RCC 7860 (cell line): ENCODE results near the gene LCT.
A peak's percentile ranks its signal among the peaks of the same experiment; 100 is the strongest.
"Not testable (repeated sequence)": the region's sequence is repeated elsewhere in the genome, so short reads cannot be mapped to it uniquely, and the experiment has no call there.

ENCODE experiments used
- DNase-seq: peaks from one replicate; pipeline ENCODE4 v3.0.0-alpha.2; 2015; ENCODE audit warnings: low spot score
- FAIRE-seq: peaks from 2 replicates; lab custom pipeline; 2012; peaks lifted over from hg19 to GRCh38; lab: Jason Lieb, UNC

The LCT gene

DNA sequence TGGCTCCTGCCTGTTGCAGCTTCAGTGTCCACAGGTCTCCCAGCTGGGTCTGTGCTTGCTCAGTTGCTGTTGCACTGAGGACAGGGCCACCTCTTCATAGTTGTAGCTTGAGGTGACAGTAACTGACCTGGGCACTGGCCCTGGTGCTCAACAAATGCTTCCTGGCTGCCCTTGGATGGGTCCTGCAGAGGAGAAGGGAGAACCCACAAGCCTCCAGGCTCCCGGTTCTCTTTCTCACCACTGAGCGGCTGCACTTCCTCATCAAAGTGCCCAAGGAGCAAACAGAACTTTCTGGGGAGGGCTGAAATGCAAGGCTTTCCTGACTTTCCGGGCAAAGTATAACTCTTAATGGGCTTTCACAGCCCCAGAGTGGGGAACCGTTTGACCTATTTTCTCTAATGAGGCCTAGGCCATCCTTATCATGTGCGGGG lies 38.7 kb downstream of the LCT start:
- DNase-seq (no peak), FAIRE-seq (no peak)

DNA sequence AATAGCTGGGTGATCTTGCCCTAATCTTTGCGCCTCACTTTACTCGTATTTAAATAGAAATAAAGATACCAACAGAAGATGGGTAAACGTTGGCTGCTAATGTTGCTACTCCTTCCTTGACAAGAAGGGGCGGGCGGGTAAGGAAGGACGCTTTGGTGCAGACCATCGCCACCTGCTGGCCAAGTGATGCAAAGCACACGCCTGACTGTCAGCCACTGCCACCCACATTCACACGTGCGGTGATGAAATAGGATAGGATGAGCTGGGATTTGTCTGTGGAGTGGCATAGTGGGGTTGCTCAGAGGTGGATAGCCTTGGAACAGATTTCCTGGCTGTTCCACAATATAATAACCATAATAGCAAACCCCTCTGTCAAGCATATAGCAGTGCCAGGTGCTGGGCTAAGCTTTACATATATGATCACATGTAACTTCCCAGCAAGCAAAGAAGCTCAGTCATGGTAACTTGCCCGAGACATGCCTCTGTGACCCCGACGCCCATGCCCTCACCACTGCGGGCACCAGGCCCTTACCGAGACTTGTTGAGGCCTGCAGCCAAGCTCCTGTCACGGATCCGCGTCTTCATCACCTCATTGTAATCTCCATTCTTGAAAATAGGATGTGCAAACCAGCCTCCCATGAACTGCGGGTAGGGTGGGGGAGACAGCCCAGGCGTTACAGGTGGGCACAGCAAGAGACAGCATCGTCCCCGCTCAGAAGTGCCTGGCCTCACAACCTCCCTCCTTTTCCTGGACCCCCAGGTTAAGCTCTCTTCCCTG lies 39.3 kb downstream of the LCT start:
- FAIRE-seq (peak; percentile 21), DNase-seq (peak; percentile 61)

DNA sequence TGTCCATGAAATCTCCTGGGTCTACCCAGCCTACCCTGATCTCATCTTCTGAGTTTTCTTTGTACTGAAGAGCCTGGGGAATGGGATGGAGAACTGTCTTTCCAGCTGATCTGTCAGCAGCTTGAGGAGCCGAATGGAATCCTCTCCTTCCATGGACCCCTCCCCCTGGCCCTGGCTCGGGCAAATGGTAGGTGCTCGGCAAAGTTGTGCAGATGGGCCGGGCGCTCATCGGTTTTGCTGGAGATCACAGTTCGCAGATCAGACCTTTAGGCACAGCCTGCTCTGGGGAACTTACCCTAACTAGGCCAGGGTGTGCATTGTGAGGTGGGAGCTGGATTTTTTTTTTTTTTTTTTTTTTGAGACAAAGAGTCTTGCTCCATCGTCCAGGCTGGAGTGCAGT lies 40.4 kb downstream of the LCT start:
- FAIRE-seq (no peak), DNase-seq (no peak)

DNA sequence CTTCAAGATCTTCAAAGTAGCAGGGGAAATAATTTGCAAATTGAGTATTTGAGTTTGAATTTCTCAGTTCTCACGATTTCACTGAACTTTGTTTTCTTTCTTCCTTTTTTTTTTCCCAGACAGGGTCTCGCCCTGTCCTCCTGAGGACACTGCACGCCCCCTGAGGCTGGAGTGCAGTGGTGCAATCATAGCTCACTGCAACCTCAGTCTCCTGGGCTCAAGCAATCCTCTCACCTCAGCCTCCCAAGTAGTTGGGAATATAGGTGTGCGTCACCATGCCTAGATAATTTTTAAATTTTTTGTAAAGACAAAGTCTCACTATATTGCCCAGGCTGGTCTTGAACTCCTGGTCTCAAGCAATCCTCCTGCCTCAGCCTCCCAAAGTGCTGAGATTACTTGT lies 41.3 kb downstream of the LCT start:
- not testable (repeated sequence) for DNase-seq, FAIRE-seq

DNA sequence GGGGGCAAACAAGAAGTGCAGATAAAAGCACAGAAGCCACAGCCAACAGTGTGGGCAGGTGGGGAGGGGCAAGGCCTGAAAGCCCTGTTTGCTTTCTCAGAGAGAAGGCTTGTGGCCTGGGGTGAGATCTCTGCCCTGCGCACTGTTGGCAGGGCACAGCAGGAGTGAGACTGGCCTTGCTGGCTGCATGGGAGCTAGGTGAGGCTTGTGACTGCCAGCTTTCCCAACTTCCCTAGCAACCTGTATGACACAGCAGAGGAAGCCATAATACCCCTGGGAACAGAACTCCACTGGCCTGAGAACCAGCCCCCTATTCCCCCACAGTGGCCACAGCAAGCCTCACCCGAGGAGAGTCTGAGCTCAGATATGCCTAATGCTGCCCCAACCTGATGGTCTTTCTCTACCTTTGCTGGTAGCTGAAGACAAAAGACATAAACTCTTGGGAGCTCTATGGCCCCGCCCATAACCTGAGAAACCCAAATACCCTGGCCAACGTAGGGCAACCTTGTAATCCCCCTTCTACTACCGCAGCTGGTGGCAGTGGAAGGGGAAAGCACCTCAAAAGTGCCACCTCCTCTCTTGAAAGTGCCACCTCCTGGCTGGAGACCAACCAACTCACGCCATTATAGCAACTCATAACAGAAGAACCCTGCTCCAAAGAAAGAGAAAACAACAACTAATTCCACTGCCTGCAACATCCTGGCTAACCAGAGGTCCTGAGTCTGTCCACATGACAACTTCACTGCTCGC lies 44.4 kb downstream of the LCT start:
- FAIRE-seq, result no peak

DNA sequence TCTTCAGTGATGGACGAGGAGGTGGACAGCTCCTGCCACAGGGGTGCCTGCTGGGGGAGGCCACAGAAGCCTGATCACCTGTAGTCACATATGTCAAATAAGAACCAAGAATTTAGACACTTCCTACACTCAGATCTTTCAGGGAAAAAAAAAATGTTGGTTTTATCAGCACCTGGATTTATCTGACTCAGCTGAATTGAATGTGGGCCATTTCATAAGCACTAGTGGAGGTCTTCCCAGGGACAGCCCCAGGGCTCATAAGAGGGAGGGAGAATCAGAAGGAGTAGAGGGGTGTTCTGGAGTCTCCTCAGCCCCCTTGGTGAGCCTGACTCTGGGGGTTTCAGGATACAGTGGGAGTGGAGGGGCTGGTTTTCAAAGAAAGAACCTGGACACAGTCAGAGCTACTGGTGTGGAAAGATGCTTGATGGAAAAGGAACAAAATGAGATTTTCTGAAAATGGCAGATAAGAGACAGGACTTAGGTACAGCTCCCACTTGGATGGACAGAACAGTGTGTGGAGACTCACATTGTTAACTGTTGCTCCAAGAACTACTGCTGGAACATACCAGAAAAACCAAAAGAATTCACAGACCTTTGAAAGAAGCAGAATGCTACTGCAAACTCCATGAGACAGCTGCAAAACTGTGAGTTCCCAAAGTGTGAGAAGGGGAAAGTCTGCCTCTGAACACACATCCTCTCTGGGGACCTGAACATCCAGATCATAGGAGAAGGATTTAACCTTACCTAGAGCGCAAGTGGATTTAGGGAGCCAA lies 45.4 kb downstream of the LCT start:
- FAIRE-seq (no peak), DNase-seq (peak; percentile 12)

More for the DNA sequence above, 44.4 kb downstream of the LCT start:
- DNase-seq, result no peak

DNA sequence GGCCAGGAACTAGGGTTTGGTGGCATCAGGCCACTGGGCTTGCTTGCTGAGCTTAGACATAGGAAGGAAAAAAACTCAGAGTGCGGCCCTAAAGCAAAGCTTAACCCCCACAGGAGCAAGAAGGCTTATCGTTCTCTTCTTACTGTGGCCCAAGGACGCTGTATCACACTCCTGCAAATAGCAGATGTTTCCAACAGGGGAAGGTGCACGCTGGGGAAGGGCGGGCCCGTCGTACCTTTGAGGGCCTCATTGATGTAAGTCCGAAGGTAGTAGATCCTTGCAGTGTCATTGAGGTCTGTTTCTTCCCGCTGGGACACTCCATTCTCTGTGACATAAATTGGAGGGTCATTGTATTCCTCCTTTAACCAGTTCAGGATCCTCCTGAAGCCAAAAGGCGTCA lies 46.6 kb downstream of the LCT start:
- FAIRE-seq (no peak), DNase-seq (no peak)

DNA sequence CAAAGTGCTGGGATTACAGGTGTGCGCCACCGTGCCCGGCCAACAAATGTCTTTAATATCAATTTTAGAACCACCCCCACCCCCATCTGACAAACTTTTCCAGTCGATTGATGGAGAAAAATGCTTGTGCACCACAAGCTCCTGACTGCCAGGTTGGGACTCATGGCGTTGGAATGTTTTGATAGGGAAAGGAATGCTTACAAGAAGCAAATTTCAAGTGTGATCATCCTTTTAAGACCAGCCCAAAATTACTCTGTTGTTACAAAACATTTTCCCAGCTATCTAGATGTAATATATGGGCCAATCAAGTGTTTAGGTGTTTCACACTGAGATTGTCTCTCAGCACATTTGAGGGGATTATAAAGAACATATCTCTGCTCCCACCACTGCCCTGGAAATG lies 50.2 kb downstream of the LCT start:
- peak; percentile 10 for FAIRE-seq

DNA sequence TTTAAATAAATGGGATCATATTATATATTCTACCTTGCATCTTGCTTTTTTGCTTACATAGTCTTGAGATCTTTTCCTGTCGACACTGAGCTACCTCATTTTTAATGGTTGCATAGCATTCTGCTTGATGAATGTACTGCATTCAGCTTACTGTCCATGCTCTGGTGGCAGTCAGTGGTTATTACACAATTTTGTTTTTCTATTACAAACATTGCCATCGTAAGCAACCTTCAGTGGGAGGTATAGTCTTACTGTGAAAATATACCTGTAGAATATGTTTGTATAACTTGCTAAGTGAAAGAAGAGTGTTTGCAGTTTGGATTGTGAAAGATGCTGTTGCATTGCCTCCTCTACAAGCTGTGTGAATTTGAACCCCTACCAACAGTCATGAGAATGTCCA lies 52.0 kb downstream of the LCT start:
- no peak for FAIRE-seq

More for the DNA sequence above, 50.2 kb downstream of the LCT start:
- peak; percentile 72 for DNase-seq

DNA sequence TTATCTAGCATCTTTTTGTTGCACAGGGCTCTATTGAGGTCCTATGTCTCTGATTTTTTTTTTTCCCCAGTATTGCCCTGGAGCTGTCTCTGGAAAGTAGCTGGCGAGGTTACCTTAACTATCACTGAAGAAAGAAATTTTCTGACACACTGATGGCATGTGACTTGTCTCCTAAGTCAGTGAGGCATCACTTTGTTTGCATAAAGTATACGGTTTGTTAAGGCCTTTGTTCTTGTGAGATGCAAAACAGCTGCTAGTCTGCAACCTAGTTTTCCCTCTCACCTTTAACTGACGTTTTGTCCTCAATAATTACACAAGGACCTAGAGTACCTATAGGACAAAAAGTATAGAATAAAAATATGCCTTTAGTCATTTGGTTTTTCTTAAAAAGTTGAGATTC lies 53.5 kb downstream of the LCT start:
- FAIRE-seq, result no peak
- DNase-seq, result no peak

More for the DNA sequence above, 52.0 kb downstream of the LCT start:
- no peak for DNase-seq

DNA sequence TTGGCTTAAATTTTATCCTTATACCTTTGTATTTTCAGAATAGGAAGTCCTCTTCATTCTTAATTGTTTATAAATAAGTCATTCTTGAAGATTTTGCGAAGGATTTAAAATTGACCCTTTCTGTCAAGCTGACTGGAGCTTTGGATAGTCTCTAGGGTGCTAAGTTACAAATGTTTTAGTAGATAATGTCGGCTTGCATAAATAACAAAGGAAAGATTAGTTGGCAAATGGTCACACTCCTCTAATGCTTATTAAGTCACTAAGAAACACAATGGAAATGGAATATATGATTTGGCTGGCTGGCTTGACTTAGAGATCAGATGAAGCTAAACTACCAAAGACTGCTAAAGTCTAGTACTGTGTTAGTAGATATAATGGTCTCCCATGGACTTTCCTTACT lies 54.8 kb downstream of the LCT start:
- DNase-seq (no peak), FAIRE-seq (no peak)

DNA sequence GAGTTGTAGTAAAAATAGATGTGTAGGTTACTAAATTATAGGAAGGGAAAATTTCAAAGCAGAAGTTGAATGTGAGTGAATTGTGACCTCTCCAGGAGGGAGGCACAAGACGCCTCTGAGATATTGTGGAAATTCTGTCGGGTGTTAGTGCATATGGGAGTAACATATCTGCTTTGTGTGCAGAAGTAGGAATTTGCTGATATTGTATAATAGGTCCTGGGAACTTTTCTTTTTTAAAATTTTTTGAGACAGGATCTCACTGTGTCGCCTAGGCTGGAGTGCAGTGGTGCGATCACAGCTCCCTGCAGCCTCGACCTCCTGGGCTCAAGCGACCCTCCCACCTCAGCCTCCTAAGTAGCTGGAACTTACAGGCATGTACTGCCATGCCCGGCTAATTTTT lies 60.6 kb downstream of the LCT start:
- DNase-seq (no peak), FAIRE-seq (no peak)

DNA sequence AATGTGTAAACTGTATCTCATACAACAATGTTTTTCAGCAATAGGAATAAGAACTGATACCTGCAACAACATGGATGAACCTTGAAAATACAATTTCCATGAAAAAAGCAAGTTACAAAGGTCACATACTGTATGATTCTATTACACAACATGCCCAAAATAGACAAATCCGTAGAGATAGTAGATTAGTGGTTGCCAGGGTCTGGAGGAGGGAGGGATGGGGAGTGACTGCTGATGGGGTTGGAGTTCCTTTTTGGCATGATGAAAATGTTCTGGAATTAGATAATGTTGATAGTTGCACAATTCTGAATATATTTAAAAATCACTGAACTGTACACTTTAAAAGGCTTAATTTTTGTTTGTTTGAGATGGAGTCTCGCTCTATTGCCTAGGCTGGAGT lies 61.6 kb downstream of the LCT start:
- FAIRE-seq, result no peak
- no peak for DNase-seq

DNA sequence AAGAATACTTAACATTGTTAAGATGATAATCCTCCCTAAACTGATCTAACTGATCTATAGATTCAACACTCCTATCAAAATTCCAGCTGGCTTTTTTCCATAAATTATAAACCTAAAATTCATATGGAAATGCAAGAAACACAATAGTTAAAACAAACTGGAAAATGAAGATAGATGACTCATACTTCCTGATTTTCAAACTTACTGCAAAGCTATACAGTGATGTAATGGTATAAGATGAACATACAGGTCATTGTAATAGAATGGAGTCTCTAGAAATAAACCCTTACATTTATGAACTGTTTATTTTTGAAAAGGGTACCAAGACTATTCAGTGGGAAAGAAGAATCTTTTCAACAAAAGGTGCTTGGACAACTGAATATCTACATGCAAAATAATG lies 63.1 kb downstream of the LCT start:
- FAIRE-seq (no peak), DNase-seq (peak; percentile 29)

DNA sequence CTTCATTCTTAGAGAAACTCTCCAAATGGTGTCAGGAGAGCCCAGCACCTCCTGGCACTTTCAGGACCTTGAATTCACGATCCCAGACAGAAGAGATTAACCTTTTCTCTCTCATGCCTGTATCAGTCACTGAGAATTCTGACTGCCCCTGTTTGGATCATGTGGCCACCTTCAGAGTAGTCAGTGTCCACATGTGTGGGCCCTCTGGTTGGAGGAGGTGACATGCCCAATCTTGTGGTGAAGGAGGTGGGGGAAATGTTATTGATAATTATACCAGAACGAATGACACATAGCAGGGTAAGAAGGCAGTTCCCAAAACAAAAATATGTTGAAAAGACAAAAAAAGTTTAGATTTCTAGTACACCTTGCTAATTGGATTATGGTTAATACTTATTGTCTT lies 63.7 kb downstream of the LCT start:
- DNase-seq (no peak), FAIRE-seq (no peak)

DNA sequence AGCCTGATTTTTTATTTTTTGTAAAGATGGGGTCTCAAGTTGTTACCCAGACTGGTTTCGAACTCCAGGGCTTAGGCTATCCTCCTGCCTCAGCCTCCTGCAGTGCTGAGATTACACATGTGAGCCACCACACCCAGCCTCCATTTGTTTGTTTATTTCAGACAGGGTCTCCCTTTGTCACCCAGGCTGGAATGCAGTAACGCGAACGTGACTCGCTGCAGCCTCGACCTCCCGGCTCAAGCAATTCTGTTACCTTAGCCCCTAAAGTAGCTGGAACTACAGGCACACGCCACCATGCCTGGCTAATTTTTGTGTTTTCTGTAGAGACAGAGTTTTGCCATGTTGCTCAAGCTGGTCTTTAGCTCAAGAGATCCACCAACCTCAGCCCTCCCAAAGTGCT lies 68.1 kb downstream of the LCT start:
- FAIRE-seq, result no peak

DNA sequence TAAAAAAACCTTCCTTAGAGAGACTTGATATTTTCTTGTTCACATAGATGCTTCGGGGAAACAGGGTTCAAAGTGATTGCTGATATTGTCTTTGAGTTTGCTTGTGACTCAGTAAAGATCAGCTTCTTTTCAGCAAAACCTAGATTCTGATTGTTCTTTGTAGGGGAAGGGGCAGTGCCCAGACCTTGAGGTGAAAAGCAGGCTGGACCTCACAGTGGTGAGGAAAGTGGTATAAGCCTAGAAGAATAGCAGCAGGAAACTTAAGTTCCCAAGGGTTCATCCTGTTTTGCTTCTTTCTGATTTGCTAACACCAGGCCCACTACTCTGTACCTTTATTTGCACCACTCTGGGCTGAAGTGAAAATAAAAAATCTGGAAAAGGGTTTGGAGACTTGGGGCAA lies 74.5 kb downstream of the LCT start:
- no peak for DNase-seq
- no peak for FAIRE-seq

More for the DNA sequence above, 68.1 kb downstream of the LCT start:
- DNase-seq, result no peak

DNA sequence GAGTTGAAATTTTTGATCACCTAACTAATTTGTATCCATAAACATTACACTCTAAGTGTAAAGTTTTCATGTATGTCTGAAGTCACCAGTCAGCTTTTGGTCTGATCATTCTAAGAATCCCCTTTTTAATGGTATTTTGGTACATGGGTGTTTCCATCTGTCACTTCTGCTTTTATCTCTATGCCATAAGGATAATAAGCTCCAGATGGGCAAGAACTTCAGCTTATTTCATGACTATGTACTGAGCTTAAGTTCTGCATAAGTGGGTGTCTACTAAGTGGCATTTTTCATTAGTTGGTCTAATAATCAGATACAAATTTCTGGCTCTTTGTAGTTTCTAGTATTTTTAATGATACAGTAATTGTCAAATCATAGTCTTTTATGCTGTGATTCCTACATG lies 75.0 kb downstream of the LCT start:
- FAIRE-seq, result no peak
- DNase-seq, result no peak

DNA sequence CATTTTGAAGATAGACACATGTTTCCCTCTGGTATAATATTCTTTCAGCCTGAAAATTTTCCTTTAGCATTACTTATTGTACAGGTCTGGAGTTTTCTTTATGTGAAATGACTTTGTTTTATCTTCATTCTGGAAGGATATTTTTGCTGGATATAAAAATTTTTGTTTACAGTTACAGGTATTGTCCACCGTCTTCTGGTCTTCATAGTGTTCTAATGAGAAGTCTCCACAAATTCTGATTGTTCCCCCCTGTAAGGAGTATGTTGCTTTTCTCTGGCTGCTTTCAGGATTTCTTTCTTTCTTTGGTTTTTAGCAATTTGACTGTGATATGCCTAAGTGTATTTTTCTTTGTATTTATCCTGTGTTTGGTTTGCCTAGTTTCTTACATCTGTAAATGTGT lies 80.3 kb downstream of the LCT start:
- FAIRE-seq, result no peak
- no peak for DNase-seq

DNA sequence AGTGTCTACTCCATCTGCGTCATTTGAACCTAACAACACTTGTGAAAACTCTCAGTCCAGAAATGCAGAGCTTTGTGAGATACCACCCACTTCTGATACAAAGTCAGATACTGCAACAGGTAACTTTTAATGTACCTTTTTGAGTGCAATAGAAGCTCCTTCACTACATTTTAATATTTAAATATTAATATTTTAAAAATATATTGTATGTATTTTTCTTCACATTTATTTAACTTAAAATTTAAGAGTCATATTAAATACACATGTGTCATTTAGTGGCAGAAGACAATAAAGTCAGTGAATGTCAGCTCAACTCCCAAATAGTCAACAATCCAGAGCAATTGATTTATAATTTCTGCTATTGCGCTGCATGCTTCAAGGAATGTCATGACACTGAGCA lies 81.4 kb downstream of the LCT start:
- FAIRE-seq (no peak), DNase-seq (no peak)

DNA sequence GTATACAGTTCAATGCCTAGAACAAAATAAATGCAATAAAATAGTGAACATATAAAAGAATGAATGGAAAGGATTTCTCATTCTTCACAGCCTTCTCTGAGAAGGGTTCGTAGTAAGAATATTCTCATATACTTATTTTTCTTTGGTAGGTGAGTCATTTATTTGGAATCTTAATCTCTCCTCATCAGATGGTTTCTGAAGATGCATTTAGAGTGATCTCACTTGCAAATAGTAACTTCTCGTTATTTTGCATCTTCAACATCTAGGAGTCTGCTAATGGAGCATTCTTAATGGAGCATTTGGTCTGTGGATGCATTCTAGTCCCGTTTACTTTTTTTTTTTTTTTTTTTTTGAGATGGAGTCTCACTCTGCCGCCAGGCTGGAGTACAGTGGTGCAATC lies 91.4 kb downstream of the LCT start:
- DNase-seq (no peak), FAIRE-seq (no peak)
